IMR-90 (cell line): ENCODE results near the gene MAGEC3. TPM values are rescaled to one million over a fixed set of nuclear protein-coding genes. Genes with fewer than 3 reads are reported as not detected.

Source experiments
- ATAC-seq: fragments of 200-7000 bp; cut with Tn5 transposase; 2 replicates; pipeline ENCODE4 v1.9.1; 2020; ENCODE audit warnings: low read depth, mild to moderate bottlenecking, moderate library complexity
- BruUV-seq: library from RNA; stranded (reverse); fragments of 400-500 nt; replicated peaks from 2 replicates; lab custom pipeline; 2021; lab: Mats Ljungman, UMichigan
- CTCF ChIA-PET: fragments of 300-600 bp; formaldehyde crosslinking; extraction: SDS; loops from one replicate; lab custom pipeline; 2021; ENCODE audit warnings: antibody characterized with exemption; lab: Yijun Ruan, JAX
- POLR2A ChIA-PET: fragments of 300-600 bp; sonication (Branson Sonifier 250); formaldehyde crosslinking; loops from one replicate; lab custom pipeline; 2022; ENCODE audit warnings: antibody characterized with exemption; ENCODE audit not compliant: unreplicated experiment; lab: Charles Lee
- DNase-seq: peaks from one replicate; pipeline ENCODE4 v3.0.0; 2013
- H2AFZ ChIP-seq: replicated peaks from 2 replicates; pipeline ENCODE3; 2013; ENCODE audit warnings: low read length, mild to moderate bottlenecking; ENCODE audit not compliant: poor library complexity
- H2AK5ac ChIP-seq: 2 replicates; pipeline ENCODE4 v1.6.1; 2013; ENCODE audit warnings: low read depth, low read length, inconsistent platforms
- H2AK9ac ChIP-seq: replicated peaks from 2 replicates; pipeline ENCODE3; 2013; ENCODE audit warnings: mild to moderate bottlenecking, low read depth, low read length, moderate library complexity; ENCODE audit not compliant: poor library complexity
- H2BK120ac ChIP-seq: 2 replicates; pipeline ENCODE4 v1.6.1; 2013; ENCODE audit warnings: low read depth, low read length, inconsistent platforms
- H2BK15ac ChIP-seq: 3 replicates; pipeline ENCODE4 v1.6.1; 2013; ENCODE audit warnings: low read depth, low read length, inconsistent platforms
- H2BK20ac ChIP-seq: 2 replicates; pipeline ENCODE4 v1.6.1; 2013; ENCODE audit warnings: low read depth, mild to moderate bottlenecking, inconsistent platforms, low read length, moderate library complexity
- H2BK5ac ChIP-seq: 2 replicates; pipeline ENCODE4 v1.6.1; 2013; ENCODE audit warnings: mild to moderate bottlenecking, low read depth, low read length, inconsistent platforms; ENCODE audit not compliant: poor library complexity, severe bottlenecking
- H3K14ac ChIP-seq: replicated peaks from 2 replicates; pipeline ENCODE4 v1.6.1; 2013; ENCODE audit warnings: low read depth, low read length, inconsistent platforms
- H3K18ac ChIP-seq: 2 replicates; pipeline ENCODE4 v1.6.1; 2013; ENCODE audit warnings: low read depth, low read length, control low read depth
- H3K23ac ChIP-seq: 2 replicates; pipeline ENCODE4 v1.6.1; 2013; ENCODE audit warnings: low read depth, low read length, inconsistent platforms
- H3K27ac ChIP-seq: 2 replicates; pipeline ENCODE4 v1.5.1; 2013; ENCODE audit warnings: mild to moderate bottlenecking, control low read depth, low read length; ENCODE audit not compliant: insufficient read depth
- H3K27me3 ChIP-seq: 2 replicates; pipeline ENCODE4 v1.6.1; 2013; ENCODE audit warnings: low read length; ENCODE audit not compliant: control insufficient read depth, insufficient read depth
- H3K36me3 ChIP-seq: 2 replicates; pipeline ENCODE4 v1.6.1; 2013; ENCODE audit warnings: low read length, mixed read lengths; ENCODE audit not compliant: control insufficient read depth, insufficient read depth
- H3K4ac ChIP-seq: 2 replicates; pipeline ENCODE4 v1.6.1; 2013; ENCODE audit warnings: low read depth, low read length, inconsistent platforms
- H3K4me1 ChIP-seq: 2 replicates; pipeline ENCODE4 v1.6.1; 2013; ENCODE audit warnings: low read length, mixed read lengths; ENCODE audit not compliant: control insufficient read depth, insufficient read depth
- H3K4me2 ChIP-seq: 2 replicates; pipeline ENCODE4 v1.6.1; 2013; ENCODE audit warnings: low read depth, mild to moderate bottlenecking, control low read depth, low read length, moderate library complexity
- H3K4me3 ChIP-seq: 2 replicates; pipeline ENCODE4 v1.5.1; 2013; ENCODE audit warnings: low read depth, mild to moderate bottlenecking, control low read depth, low read length, moderate library complexity; ENCODE audit not compliant: insufficient read depth
- H3K56ac ChIP-seq: 2 replicates; pipeline ENCODE4 v1.6.1; 2013; ENCODE audit warnings: low read length, inconsistent platforms; ENCODE audit not compliant: insufficient read depth; ENCODE audit errors: extremely low read depth
- H3K79me1 ChIP-seq, 2 experiments: 2 replicates each; pipeline ENCODE4 v1.6.1; 2013; ENCODE audit warnings: low read length in 2 of 2, inconsistent platforms in 1 of 2, low read depth in 1 of 2
- H3K9ac ChIP-seq: 2 replicates; pipeline ENCODE4 v1.6.1; 2013; ENCODE audit warnings: low read depth, low read length, control low read depth
- H3K9me1 ChIP-seq: 2 replicates; pipeline ENCODE4 v1.6.1; 2013; ENCODE audit warnings: low read length, inconsistent platforms; ENCODE audit not compliant: insufficient read depth
- H3K9me3 ChIP-seq: 2 replicates; pipeline ENCODE4 v1.6.1; 2013; ENCODE audit warnings: low read length; ENCODE audit not compliant: control insufficient read depth, insufficient read depth
- H4K20me1 ChIP-seq: 2 replicates; pipeline ENCODE4 v1.6.1; 2013; ENCODE audit warnings: low read length, inconsistent platforms; ENCODE audit not compliant: insufficient read depth
- H4K5ac ChIP-seq: 2 replicates; pipeline ENCODE4 v1.6.1; 2013; ENCODE audit warnings: mild to moderate bottlenecking, low read depth, low read length, control low read depth
- H4K8ac ChIP-seq, 2 experiments: 2 replicates each; pipeline ENCODE4 v1.6.1; 2013; ENCODE audit warnings: low read depth in 2 of 2, low read length in 2 of 2, control low read depth in 1 of 2, inconsistent platforms in 1 of 2
- H4K91ac ChIP-seq: 2 replicates; pipeline ENCODE4 v1.6.1; 2013; ENCODE audit warnings: low read depth, low read length, inconsistent platforms; ENCODE audit not compliant: insufficient read depth
- BHLHE40 ChIP-seq: fragments of 150-350 bp; IDR thresholded peaks from 2 replicates; pipeline ENCODE4 v1.6.1; 2016; ENCODE audit warnings: mild to moderate bottlenecking, low read depth, low read length
- CEBPB ChIP-seq: IDR thresholded peaks from 2 replicates; pipeline ENCODE4 v1.6.1; 2012; ENCODE audit warnings: low read depth, low read length, improper control_type of control experiment
- CHD1 ChIP-seq: IDR thresholded peaks from 2 replicates; pipeline ENCODE4 v1.6.1; 2012; ENCODE audit warnings: low read depth, low read length, improper control_type of control experiment
- CTCF ChIP-seq: conservative IDR thresholded peaks from 2 replicates; pipeline ENCODE4 v1.5.1; 2012; ENCODE audit warnings: mild to moderate bottlenecking, low read depth, low read length, improper control_type of control experiment
- ELK1 ChIP-seq: fragments of 150-350 bp; IDR thresholded peaks from 2 replicates; pipeline ENCODE4 v1.6.1; 2016; ENCODE audit warnings: low read depth, mild to moderate bottlenecking, low read length, moderate library complexity, borderline replicate concordance
- FOS ChIP-seq: fragments of 150-350 bp; IDR thresholded peaks from 2 replicates; pipeline ENCODE4 v1.6.1; 2016; ENCODE audit warnings: low read depth, low read length
- MAFK ChIP-seq: IDR thresholded peaks from 2 replicates; pipeline ENCODE4 v1.6.1; 2012; ENCODE audit warnings: low read depth, low read length, improper control_type of control experiment
- MXI1 ChIP-seq: IDR thresholded peaks from 2 replicates; pipeline ENCODE4 v1.6.1; 2012; ENCODE audit warnings: low read depth, mild to moderate bottlenecking, low read length, moderate library complexity, borderline replicate concordance
- NFE2L2 ChIP-seq: fragments of 150-350 bp; IDR thresholded peaks from 2 replicates; pipeline ENCODE4 v1.6.1; 2016; ENCODE audit warnings: low read depth, mild to moderate bottlenecking, low read length
- POLR2A ChIP-seq: IDR thresholded peaks from 2 replicates; pipeline ENCODE4 v1.6.1; 2012; ENCODE audit warnings: mild to moderate bottlenecking, low read depth, low read length
- RAD21 ChIP-seq: IDR thresholded peaks from 2 replicates; pipeline ENCODE4 v1.6.1; 2012; ENCODE audit warnings: low read length, improper control_type of control experiment
- RCOR1 ChIP-seq: IDR thresholded peaks from 2 replicates; pipeline ENCODE4 v1.6.1; 2012; ENCODE audit warnings: mild to moderate bottlenecking, low read length, improper control_type of control experiment; ENCODE audit not compliant: insufficient replicate concordance
- RFX5 ChIP-seq: IDR thresholded peaks from 2 replicates; pipeline ENCODE4 v1.8.0; 2012; ENCODE audit warnings: low read depth, mild to moderate bottlenecking, low read length, moderate library complexity
- SMC3 ChIP-seq: fragments of 150-350 bp; IDR thresholded peaks from 2 replicates; pipeline ENCODE4 v1.6.1; 2016; ENCODE audit warnings: low read depth, mild to moderate bottlenecking, antibody characterized with exemption, low read length, moderate library complexity
- WGBS, 2 experiments: methylation state at CpG; one replicate each; pipeline versions ENCODE4 v1.1.5 to v1.1.7; 2013; ENCODE audit warnings: missing lambda C conversion rate in 2 of 2; ENCODE audit not compliant: insufficient read length in 1 of 2; ENCODE audit errors: extremely low coverage in 2 of 2; 5-methylcytosine and 5-hydroxymethylcytosine counted together
- dilution Hi-C: fragments of 300-500 bp; cut with HindIII; formaldehyde crosslinking; loops from one replicate; pipeline ENCODE4 v1.14.3; 2018; ENCODE audit warnings: low sequenced_read_pairs; ENCODE audit not compliant: unreplicated experiment
- in situ Hi-C: fragments of 300-500 bp; cut with MboI; formaldehyde crosslinking; loops from 3 replicates; pipeline ENCODE4 v1.14.3; 2019; ENCODE audit warnings: low sequenced_read_pairs, inconsistent platforms, mixed read lengths
- intact Hi-C: fragments of 100-400 bp; cut with micrococcal nuclease; formaldehyde crosslinking; loops from 2 replicates; pipeline ENCODE4 v1.10.0; 2022
- polyA plus RNA-seq, 3 experiments: library from polyadenylated mRNA; depleted of rRNA; stranded (reverse); fragments of >200 nt; gene quantifications; 2 replicates each; pipeline ENCODE4 v1.2.3, GENCODE V29; 2012; ENCODE audit warnings: low replicate concordance in 1 of 3
- total RNA-seq: library from RNA; depleted of rRNA; stranded (reverse); fragments of >200 nt; gene quantifications from 2 replicates; pipeline ENCODE4 v1.2.3, GENCODE V29; 2012

The MAGEC3 gene
- total and polyA plus RNA-seq, 2 of the 4 experiments (the other 2 are of a cell fraction) = not detected

GRCh38 chrX:141902366-141902765 lies 64.2 kb downstream of the MAGEC3 start:
- no peak overlapping the region for H2BK15ac ChIP-seq
- no peak overlapping the region for H2AFZ ChIP-seq
- H3K14ac ChIP-seq = no peak overlapping the region
- no peak overlapping the region for H2BK20ac ChIP-seq
- no peaks in the 10 kb centered on the region for H3K9me1 ChIP-seq
- no peaks in the 10 kb centered on the region for H3K27me3 ChIP-seq
- no peaks in the 10 kb centered on the region for H3K79me1 ChIP-seq
- DNase-seq = no peak
- H2BK120ac ChIP-seq = no peak overlapping the region
- H3K9me3 ChIP-seq = peaks cover 6% of the 10 kb centered on the region; the same call in 1 of the 2 replicates
- H3K4ac ChIP-seq = no peak overlapping the region
- H3K9ac ChIP-seq = no peak overlapping the region
- no peak overlapping the region for H4K91ac ChIP-seq
- no peak overlapping the region for H3K23ac ChIP-seq
- H3K27ac ChIP-seq = no peak overlapping the region
- no peak overlapping the region for H2BK5ac ChIP-seq
- 80% methylated on average over 1 of the region's 4 CpGs; no CpG with 5 or more reads in 1 of the 2 experiments for WGBS, 2 experiments
- intact Hi-C loops = no loop called here
- ChIA-PET POLR2A (no interaction called here), CTCF (no interaction called here)
- BruUV-seq = no TSS peak
- H4K8ac ChIP-seq = no peak overlapping the region
- dilution Hi-C loops = no loop called here
- no peak overlapping the region for H2AK5ac ChIP-seq
- in situ Hi-C loops = no loop called here
- H4K5ac ChIP-seq = no peak overlapping the region
- TF ChIP-seq RCOR1 (no peak), RAD21 (no peak), NFE2L2 (no peak), POLR2A (no peak), RFX5 (no peak), CHD1 (no peak), BHLHE40 (no peak), CTCF (no peak), ELK1 (no peak), CEBPB (no peak), FOS (no peak), MXI1 (no peak), MAFK (no peak), SMC3 (no peak)
- no peaks in the 10 kb centered on the region for H3K4me1 ChIP-seq
- no peak overlapping the region for H2AK9ac ChIP-seq
- H3K4me3 ChIP-seq = no peak overlapping the region
- no peak for ATAC-seq
- no peak overlapping the region for H3K4me2 ChIP-seq
- no peak overlapping the region for H3K18ac ChIP-seq
- no peaks in the 10 kb centered on the region for H3K36me3 ChIP-seq
- no peak overlapping the region for H3K56ac ChIP-seq
- no peaks in the 10 kb centered on the region for H4K20me1 ChIP-seq
